Measurements from ENCODE around the gene UBTF. TPM values are rescaled to one million over a fixed set of nuclear protein-coding genes. Genes with fewer than 3 reads are reported as not detected.

Gene UBTF
- total and polyA plus RNA-seq, 2 of the 8 experiments (the other 6 are each of a cell fraction or from before 2014, with no cell fraction given): 14.7 to 106 TPM

DNA sequence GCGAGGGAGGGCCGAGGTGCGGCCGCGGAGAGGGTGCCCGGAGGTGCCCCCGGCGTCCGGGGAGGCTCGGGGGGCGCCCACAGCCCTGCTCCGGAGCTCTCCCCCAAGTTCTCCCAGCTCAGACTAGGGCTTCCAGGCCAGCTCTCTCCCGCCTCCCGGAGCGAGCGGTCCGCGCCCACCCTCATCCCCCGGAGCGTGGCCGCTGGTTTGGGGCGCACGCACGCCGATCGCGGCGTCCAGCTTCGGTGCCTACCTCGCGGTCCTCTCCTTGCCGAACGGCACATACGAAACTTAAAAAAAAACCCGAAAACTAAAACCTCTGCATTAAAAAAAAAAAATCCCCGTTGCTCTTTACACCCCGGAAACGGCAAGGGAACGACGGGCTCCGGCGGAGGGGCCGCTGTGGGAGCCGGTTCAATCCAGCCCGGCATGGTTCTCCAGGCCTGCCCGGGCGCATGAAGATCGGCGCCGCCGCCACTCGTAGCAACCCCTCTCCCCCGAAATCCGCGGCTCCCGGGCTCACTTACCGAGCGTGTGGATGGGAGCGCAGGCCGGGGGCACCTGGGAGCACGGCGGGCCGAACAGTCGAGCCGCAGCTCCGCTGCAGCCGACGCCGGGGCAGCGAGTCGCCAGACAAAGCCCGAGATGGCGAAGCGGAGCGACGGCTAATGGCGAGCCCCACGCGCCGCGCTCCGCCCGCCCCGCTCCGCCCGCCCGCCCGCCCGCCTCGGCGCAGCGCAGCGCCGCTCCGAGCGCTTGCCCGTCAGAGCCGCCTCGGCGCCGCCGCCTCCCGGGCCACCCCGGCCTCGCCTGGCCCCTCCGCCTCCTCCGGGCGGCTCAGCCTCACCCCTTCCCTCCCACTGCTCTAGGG, 973 bp upstream of the UBTF start:
- H4K8ac ChIP-seq (ENCODE audit: extremely low read depth, insufficient read depth, low read length): peak overlapping the region; percentile 99; the same call in 1 of the 2 replicates
- H3K4ac ChIP-seq (replicated peaks; ENCODE audit: insufficient read length, low read depth, low read length): no peak overlapping the region
- no peaks in the 10 kb centered on the region for H3K27me3 ChIP-seq (replicated peaks in 1 of 4; ENCODE audit: control insufficient read depth in 3 of 4, extremely low read depth in 1 of 4, insufficient read depth in 3 of 4, low read length in 3 of 4)
- POLR2A ChIA-PET (ENCODE audit: partially characterized antibody): interaction anchor here (0.6 to 4.9 kb wide), 31 partner anchors 9 to 143 kb away, joined by 3 to 58 read pairs (median 4); partner anchors contain the start of genes ASB16, GRN, RUNDC3A and SLC25A39
- WGBS, 2 experiments (ENCODE audit: extremely low coverage in 1 of 2, insufficient coverage in 1 of 2, insufficient read length in 1 of 2, insufficient replicate concordance in 2 of 2, low coverage in 1 of 2, low lambda C conversion rate in 2 of 2, missing lambda C conversion rate in 1 of 2): 2% methylated on average over 38 of the region's 108 CpGs; no CpG with 5 or more reads in 1 of the 2 experiments
- TF ChIP-seq PHF8 (conservative IDR thresholded peaks at IDR 0.05; ENCODE audit: low read depth, low read length): peak; percentile 55
- TF ChIP-seq TAF1 (IDR thresholded peaks at IDR 0.05; ENCODE audit: low read depth, low read length): 0 out of 2 replicates have a peak, but pooled peaks have one; percentile 17
- TF ChIP-seq MAX (IDR thresholded peaks at IDR 0.05): peak; percentile 45; the same call in 1 of the 2 replicates
- no peak for TF ChIP-seq BCL11A (IDR thresholded peaks at IDR 0.05; ENCODE audit: low read depth in 2 of 2, low read length in 2 of 2)
- peak; percentile 2 to 57; a peak in 2 of 3 replicates for TF ChIP-seq POLR2A (IDR thresholded peaks at IDR 0.05; ENCODE audit: control extremely low read depth in 1 of 2, low read depth in 2 of 2, low read length in 2 of 2)
- no peak for TF ChIP-seq SAP30 (IDR thresholded peaks at IDR 0.05; ENCODE audit: insufficient read depth, insufficient replicate concordance, low read length)
- H2BK20ac ChIP-seq (ENCODE audit: low read length): no peak overlapping the region
- H3K9ac ChIP-seq (replicated peaks in 1 of 4; ENCODE audit: extremely low read depth in 1 of 4, low read depth in 3 of 4, low read length in 3 of 4): peak overlapping the region; percentile 67 to 96 (median 92)
- H3K4me2 ChIP-seq (ENCODE audit: insufficient read depth in 1 of 2, low read depth in 2 of 2, low read length in 2 of 2): peak overlapping the region; percentile 84 to 97
- CTCF ChIA-PET (ENCODE audit: partially characterized antibody): interaction anchor here (0.8 to 3.3 kb wide), 17 partner anchors 10 to 142 kb away, joined by 3 to 26 read pairs (median 5); partner anchors contain the start of genes GRN and RUNDC3A
- DNase-seq (ENCODE audit: low read depth in 1 of 2, low spot score in 2 of 2): peak in 1 of 2 experiments; percentile 72
- H3K56ac ChIP-seq (replicated peaks; ENCODE audit: insufficient read length, low read depth, low read length): peak overlapping the region; percentile 97
- peak overlapping the region; percentile 87 for H3K27ac ChIP-seq (ENCODE audit: low read depth, low read length)
- H4K5ac ChIP-seq (ENCODE audit: insufficient read length, low read depth, low read length): peak overlapping the region; percentile 85
- H2BK12ac ChIP-seq (ENCODE audit: low read depth, low read length): no peak overlapping the region
- H3K79me2 ChIP-seq (ENCODE audit: control insufficient read depth in 1 of 2, insufficient read depth in 2 of 2, low read length in 2 of 2): peaks cover 11 to 23% of the 10 kb centered on the region in 2 experiments
- H3K4me1 ChIP-seq (replicated peaks in 1 of 4; ENCODE audit: control insufficient read depth in 3 of 4, insufficient read depth in 4 of 4, low read length in 3 of 4): peaks cover 4 to 21% (median 5%) of the 10 kb centered on the region in 4 experiments; a peak in 6 of 7 replicates
- peaks cover 0 to 4% of the 10 kb centered on the region in 2 experiments for H4K20me1 ChIP-seq (replicated peaks in 1 of 2; ENCODE audit: control insufficient read depth in 1 of 2, insufficient read depth in 2 of 2, low read length in 2 of 2)
- FAIRE-seq: no peak
- peak overlapping the region; percentile 79 to 100 (median 88) for H3K4me3 ChIP-seq (ENCODE audit: extremely low read depth in 1 of 4, insufficient read depth in 2 of 4, low read depth in 3 of 4, low read length in 4 of 4)
- H3K18ac ChIP-seq (ENCODE audit: extremely low read depth, low read length): peak overlapping the region; percentile 97
- H2AK5ac ChIP-seq (ENCODE audit: low read depth, low read length): 0 out of 2 replicates have a peak overlapping the region, but pooled peaks have one; percentile 30
- peak overlapping the region; percentile 90; the same call in 1 of the 2 replicates for H2BK5ac ChIP-seq (ENCODE audit: low read depth, low read length)
- H2AFZ ChIP-seq (ENCODE audit: low read length): no peak overlapping the region
- peak overlapping the region; percentile 61; the same call in 1 of the 2 replicates for H2BK15ac ChIP-seq (ENCODE audit: low read length)
- no peak overlapping the region for H3K14ac ChIP-seq (ENCODE audit: insufficient read length)
- no peak overlapping the region for H3K23ac ChIP-seq (ENCODE audit: insufficient read length)
- H2BK120ac ChIP-seq (replicated peaks; ENCODE audit: low read depth, low read length): no peak overlapping the region
- peak overlapping the region; percentile 90 for H4K91ac ChIP-seq (replicated peaks; ENCODE audit: insufficient read length, low read length)
- H3K36me3 ChIP-seq (ENCODE audit: control insufficient read depth in 2 of 4, insufficient read depth in 4 of 4, low read length in 3 of 4): peaks cover 11 to 17% (median 14%) of the 10 kb centered on the region in 4 experiments; a peak in 7 of 8 replicates
- no peaks in the 10 kb centered on the region for H3K9me3 ChIP-seq (ENCODE audit: insufficient read depth in 2 of 2, low read depth in 1 of 2, low read length in 1 of 2)
- H3K79me1 ChIP-seq (ENCODE audit: low read depth, low read length): peaks cover 9% of the 10 kb centered on the region
- peaks cover 21% of the 10 kb centered on the region for H3K23me2 ChIP-seq (ENCODE audit: low read depth, low read length)
